WTC11 (cell line): ENCODE measurements around the gene APMAP. TPM values are rescaled to one million over a fixed set of nuclear protein-coding genes. Genes with fewer than 3 reads are reported as not detected.

ENCODE experiments used
- ATAC-seq: fragments of 200-7000 bp; cut with Tn5 transposase; 2 replicates; pipeline ENCODE4 v1.10.0; 2021; ENCODE audit warnings: mild to moderate bottlenecking, moderate library complexity
- CTCF ChIA-PET: fragments of 300-600 bp; sonication (Branson Sonifier 250); formaldehyde crosslinking; loops from one replicate; lab custom pipeline; 2021; ENCODE audit warnings: antibody characterized with exemption; lab: Charles Lee
- POLR2A ChIA-PET: fragments of 350-600 bp; sonication (Branson Sonifier 250); formaldehyde crosslinking; loops from one replicate; lab custom pipeline; 2021; ENCODE audit warnings: antibody characterized with exemption; lab: Charles Lee
- DNase-seq: peaks from one replicate; pipeline ENCODE4 v3.0.0; 2021; ENCODE audit warnings: low spot score
- H3K27ac Mint-ChIP-seq: 2 replicates; pipeline ENCODE4 v1.8.0; 2021; ENCODE audit warnings: mixed read lengths
- H3K27me3 Mint-ChIP-seq: 2 replicates; pipeline ENCODE4 v1.8.0; 2021; ENCODE audit warnings: low read depth, mild to moderate bottlenecking, moderate library complexity, mixed read lengths
- H3K36me3 Mint-ChIP-seq: 2 replicates; pipeline ENCODE4 v1.8.0; 2021; ENCODE audit warnings: mixed read lengths
- H3K4me1 Mint-ChIP-seq: 2 replicates; pipeline ENCODE4 v1.8.0; 2022; ENCODE audit warnings: mixed read lengths
- H3K4me3 Mint-ChIP-seq: 2 replicates; pipeline ENCODE4 v1.8.0; 2021; ENCODE audit warnings: mild to moderate bottlenecking, moderate library complexity, mixed read lengths
- H3K9me3 Mint-ChIP-seq: 2 replicates; pipeline ENCODE4 v1.8.0; 2021; ENCODE audit warnings: mixed read lengths
- ATF1 ChIP-seq: sonication (generic); formaldehyde crosslinking; IDR thresholded peaks from 2 replicates; pipeline ENCODE4 v1.8.1; 2023; ENCODE audit warnings: mild to moderate bottlenecking, moderate library complexity, missing genetic modification reagents
- ATF3 ChIP-seq: sonication (generic); formaldehyde crosslinking; conservative IDR thresholded peaks from 2 replicates; pipeline ENCODE4 v1.8.1; 2022; ENCODE audit warnings: mild to moderate bottlenecking, missing genetic modification reagents
- CTCF ChIP-seq: fragments of 200-600 bp; IDR thresholded peaks from 2 replicates; pipeline ENCODE4 v1.8.0; 2022; ENCODE audit warnings: antibody characterized with exemption
- ELF4 ChIP-seq: sonication (generic); formaldehyde crosslinking; IDR thresholded peaks from 2 replicates; pipeline ENCODE4 v1.8.1; 2022; ENCODE audit warnings: low read depth, mild to moderate bottlenecking, moderate library complexity, missing genetic modification reagents
- ESRRA ChIP-seq: sonication (generic); formaldehyde crosslinking; IDR thresholded peaks from 2 replicates; pipeline ENCODE4 v1.8.1; 2022; ENCODE audit warnings: mild to moderate bottlenecking, missing genetic modification reagents, borderline replicate concordance
- FOXJ3 ChIP-seq: sonication (generic); formaldehyde crosslinking; IDR thresholded peaks from 2 replicates; pipeline ENCODE4 v1.9.0; 2021; ENCODE audit warnings: missing genetic modification reagents, mild to moderate bottlenecking, borderline replicate concordance
- FOXP1 ChIP-seq: sonication (generic); formaldehyde crosslinking; IDR thresholded peaks from 2 replicates; pipeline ENCODE4 v1.8.0; 2022; ENCODE audit warnings: missing genetic modification reagents, mild to moderate bottlenecking, moderate library complexity, borderline replicate concordance
- GABPB1 ChIP-seq: sonication (generic); formaldehyde crosslinking; IDR thresholded peaks from 2 replicates; pipeline ENCODE4 v1.8.1; 2023; ENCODE audit warnings: mild to moderate bottlenecking, missing genetic modification reagents
- GTF2I ChIP-seq: fragments of 250-450 bp; sonication (Bioruptor Pico); conservative IDR thresholded peaks from 2 replicates; pipeline ENCODE4 v1.4.0; 2021; ENCODE audit warnings: mild to moderate bottlenecking
- HMGXB4 ChIP-seq: sonication (generic); formaldehyde crosslinking; IDR thresholded peaks from 2 replicates; pipeline ENCODE4 v1.8.1; 2023; ENCODE audit warnings: mild to moderate bottlenecking, moderate library complexity, missing genetic modification reagents
- MAX ChIP-seq: sonication (generic); formaldehyde crosslinking; IDR thresholded peaks from 2 replicates; pipeline ENCODE4 v1.8.0; 2022; ENCODE audit warnings: mild to moderate bottlenecking, missing genetic modification reagents
- NFATC4 ChIP-seq: fragments of 250-450 bp; sonication (Bioruptor Pico); IDR thresholded peaks from 2 replicates; pipeline ENCODE4 v1.9.0; 2021; ENCODE audit warnings: mild to moderate bottlenecking
- NFE2L1 ChIP-seq: sonication (generic); formaldehyde crosslinking; IDR thresholded peaks from 2 replicates; pipeline ENCODE4 v1.8.1; 2023; ENCODE audit warnings: missing genetic modification reagents
- NR3C1 ChIP-seq: sonication (generic); formaldehyde crosslinking; conservative IDR thresholded peaks from 2 replicates; pipeline ENCODE4 v1.8.1; 2023; ENCODE audit warnings: low read depth, mild to moderate bottlenecking, missing genetic modification reagents
- OVOL2 ChIP-seq: fragments of 250-450 bp; sonication (Bioruptor Pico); IDR thresholded peaks from 2 replicates; pipeline ENCODE4 v1.9.0; 2021; ENCODE audit warnings: mild to moderate bottlenecking, borderline replicate concordance
- SMAD3 ChIP-seq: sonication (generic); formaldehyde crosslinking; IDR thresholded peaks from 2 replicates; pipeline ENCODE4 v1.8.0; 2022; ENCODE audit warnings: missing genetic modification reagents, mild to moderate bottlenecking, borderline replicate concordance
- SMAD4 ChIP-seq: sonication (generic); formaldehyde crosslinking; IDR thresholded peaks from 2 replicates; pipeline ENCODE4 v1.8.0; 2022; ENCODE audit warnings: mild to moderate bottlenecking, missing genetic modification reagents
- SP1 ChIP-seq: sonication (generic); formaldehyde crosslinking; conservative IDR thresholded peaks from 2 replicates; pipeline ENCODE4 v1.8.1; 2022; ENCODE audit warnings: missing genetic modification reagents
- TP53 ChIP-seq: sonication (generic); formaldehyde crosslinking; IDR thresholded peaks from 2 replicates; pipeline ENCODE4 v1.8.1; 2023; ENCODE audit warnings: mild to moderate bottlenecking, missing genetic modification reagents
- ZNF121 ChIP-seq: sonication (generic); formaldehyde crosslinking; IDR thresholded peaks from 2 replicates; pipeline ENCODE4 v1.8.0; 2023; ENCODE audit warnings: missing genetic modification reagents
- ZNF232 ChIP-seq: sonication (generic); formaldehyde crosslinking; IDR thresholded peaks from 2 replicates; pipeline ENCODE4 v1.8.0; 2022; ENCODE audit warnings: mild to moderate bottlenecking, missing genetic modification reagents
- ZNF416 ChIP-seq: fragments of 250-450 bp; sonication (Bioruptor Pico); IDR thresholded peaks from 2 replicates; pipeline ENCODE4 v1.9.0; 2021; ENCODE audit warnings: mild to moderate bottlenecking, inconsistent platforms
- ZNF425 ChIP-seq: fragments of 250-450 bp; sonication (Bioruptor Pico); conservative IDR thresholded peaks from 2 replicates; pipeline ENCODE4 v1.9.0; 2021; ENCODE audit warnings: mild to moderate bottlenecking
- total RNA-seq: library from RNA; stranded (reverse); gene quantifications from 3 replicates; pipeline ENCODE4 v1.2.3, GENCODE V29; 2021

Gene APMAP
- total RNA-seq, 1 experiment from 2014 or later, result 55.3 TPM

- TF ChIP-seq ZNF425 (CRISPR knock-in tag), result no peak
- no peak for TF ChIP-seq HMGXB4 (CRISPR knock-in tag)
- no peak for TF ChIP-seq MAX (CRISPR knock-in tag)
- TF ChIP-seq GTF2I (CRISPR knock-in tag), result no peak
- TF ChIP-seq FOXJ3 (CRISPR knock-in tag), result no peak
- no peak for TF ChIP-seq SP1 (CRISPR knock-in tag)
- no peak for TF ChIP-seq ESRRA (CRISPR knock-in tag)
- no peak for TF ChIP-seq ZNF232 (CRISPR knock-in tag)
- TF ChIP-seq CTCF, result no peak
- TF ChIP-seq ZNF121 (CRISPR knock-in tag), result no peak
- TF ChIP-seq, all 79 proteins: peak for 0
These were observed 16.9 kb upstream of the APMAP start (continued) for GRCh38 chr20:25009218-25010145.

- no peaks in the 10 kb centered on the region for H3K9me3 Mint-ChIP-seq
- no peak overlapping the region for H3K4me3 Mint-ChIP-seq
- no peak for DNase-seq
- H3K4me1 Mint-ChIP-seq, result no peaks in the 10 kb centered on the region
- ChIA-PET CTCF (interaction anchor here (1.0 to 1.5 kb wide), 2 partner anchors 57 to 78 kb away, joined by 3 to 6 read pairs; no protein-coding TSS in a partner anchor), POLR2A (no interaction called here)
- no peak for ATAC-seq
- no peaks in the 10 kb centered on the region for H3K36me3 Mint-ChIP-seq
- H3K27me3 Mint-ChIP-seq, result no peaks in the 10 kb centered on the region
- no peak overlapping the region for H3K27ac Mint-ChIP-seq
- TF ChIP-seq ELF4 (CRISPR knock-in tag) (no peak), CTCF (no peak), ZNF425 (CRISPR knock-in tag) (no peak), NFATC4 (CRISPR knock-in tag) (no peak), GABPB1 (no peak), ZNF416 (CRISPR knock-in tag) (no peak), ATF3 (CRISPR knock-in tag) (no peak), NR3C1 (CRISPR knock-in tag) (no peak), NFE2L1 (CRISPR knock-in tag) (no peak), FOXJ3 (CRISPR knock-in tag) (no peak), FOXP1 (CRISPR knock-in tag) (no peak), TP53 (CRISPR knock-in tag) (no peak), OVOL2 (CRISPR knock-in tag) (no peak), ZNF121 (CRISPR knock-in tag) (no peak), SMAD4 (CRISPR knock-in tag) (no peak), ATF1 (CRISPR knock-in tag) (no peak), SMAD3 (no peak)
These were observed 16.1 kb upstream of the APMAP start for GRCh38 chr20:25008388-25009217.
